Raji (cell line): ENCODE measurements around the gene KMO.

Experiments used
- POLR2A ChIP-seq: IDR thresholded peaks from 2 replicates; pipeline ENCODE4 v1.6.1; 2011; ENCODE audit warnings: low read depth, low read length, control low read depth; ENCODE audit not compliant: insufficient read depth

Gene KMO

GRCh38 chr1:241560146-241560848, 28.1 kb downstream of the KMO start:
- no peak for TF ChIP-seq POLR2A

DNA sequence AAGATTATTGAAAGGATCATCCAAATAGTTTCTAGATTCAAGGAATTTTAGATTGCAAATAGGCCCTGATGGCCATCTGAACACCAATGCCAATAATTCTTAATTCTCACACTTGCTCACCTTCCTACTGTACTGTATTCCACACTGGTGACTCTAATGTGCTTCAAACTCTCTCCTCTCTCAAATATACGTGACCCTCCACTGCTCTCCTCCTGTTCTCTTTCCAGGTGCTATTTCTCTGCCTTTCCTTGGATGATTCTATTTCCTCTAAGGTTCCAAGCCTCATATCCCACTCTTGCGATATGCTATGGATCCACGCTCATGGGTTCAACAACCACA, 28.6 kb downstream of the KMO start:
- no peak for TF ChIP-seq POLR2A

DNA sequence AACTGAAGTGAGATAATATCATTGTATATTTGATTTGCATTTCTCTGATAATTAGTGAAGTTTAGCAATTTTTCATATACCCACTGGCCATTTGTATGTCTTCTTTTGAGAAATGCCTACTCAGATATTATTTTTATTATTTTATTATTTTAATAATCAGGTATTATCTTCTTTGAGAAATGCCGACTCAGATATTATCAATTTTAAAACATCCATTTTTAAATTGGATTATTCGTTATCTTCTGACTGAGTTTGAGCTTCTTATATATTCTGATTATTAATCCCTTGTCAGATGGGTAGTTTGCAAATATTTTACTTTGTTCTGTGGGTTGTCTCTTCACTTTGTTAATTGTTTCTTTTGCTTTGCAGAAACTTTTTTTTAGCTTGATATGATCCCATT, 37.7 kb downstream of the KMO start:
- TF ChIP-seq POLR2A = no peak

DNA sequence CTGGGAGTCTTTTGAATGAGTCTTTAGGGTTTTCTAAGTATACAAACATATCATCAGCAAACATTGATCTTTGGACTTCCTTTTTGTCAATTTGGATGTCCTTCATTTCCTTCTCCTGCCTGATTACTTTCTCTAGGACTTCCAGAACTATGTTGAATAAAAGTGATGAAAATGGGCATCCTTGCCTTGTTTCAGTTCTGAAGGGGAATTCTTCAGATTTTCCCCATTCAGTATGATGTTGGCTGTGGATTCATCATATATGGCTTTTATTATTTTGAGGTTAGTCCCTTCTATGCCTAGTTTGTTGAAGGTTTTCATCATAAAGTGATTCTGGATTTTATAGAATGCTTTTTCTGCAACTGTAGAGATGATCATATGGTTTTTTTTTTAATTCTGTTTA, 42.0 kb downstream of the KMO start:
- no peak for TF ChIP-seq POLR2A

- TF ChIP-seq POLR2A = no peak
Measured at GRCh38 chr1:241579434-241579833, 47.3 kb downstream of the KMO start.

DNA sequence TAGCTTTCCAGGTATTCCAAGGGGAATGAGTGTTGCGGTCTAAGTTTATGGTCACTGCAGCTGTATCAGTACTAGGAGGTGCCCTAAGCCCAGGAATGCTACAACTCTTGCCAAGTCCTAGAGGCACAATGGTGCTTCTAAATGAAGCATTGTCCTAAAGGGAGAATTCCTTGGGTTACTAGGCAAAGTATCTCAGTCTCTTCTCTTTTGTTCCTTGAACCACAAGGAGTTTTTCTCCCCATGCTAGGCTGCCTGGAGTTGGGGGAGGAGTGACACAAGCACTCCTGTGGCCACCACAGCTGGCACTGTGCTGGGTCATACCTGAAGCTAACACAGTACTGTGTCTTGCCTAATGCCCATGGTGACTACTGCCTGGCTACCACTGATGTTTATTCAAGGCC, 50.7 kb downstream of the KMO start:
- no peak for TF ChIP-seq POLR2A

- no peak for TF ChIP-seq POLR2A
Measured at GRCh38 chr1:241586905-241587512, 54.8 kb downstream of the KMO start.

GRCh38 chr1:241589521-241589920, 57.3 kb downstream of the KMO start:
- no peak for TF ChIP-seq POLR2A

- no peak for TF ChIP-seq POLR2A
Measured at GRCh38 chr1:241590719-241591118, 58.5 kb downstream of the KMO start.

- TF ChIP-seq POLR2A = no peak
Measured at GRCh38 chr1:241591317-241591716, 59.1 kb downstream of the KMO start.

DNA sequence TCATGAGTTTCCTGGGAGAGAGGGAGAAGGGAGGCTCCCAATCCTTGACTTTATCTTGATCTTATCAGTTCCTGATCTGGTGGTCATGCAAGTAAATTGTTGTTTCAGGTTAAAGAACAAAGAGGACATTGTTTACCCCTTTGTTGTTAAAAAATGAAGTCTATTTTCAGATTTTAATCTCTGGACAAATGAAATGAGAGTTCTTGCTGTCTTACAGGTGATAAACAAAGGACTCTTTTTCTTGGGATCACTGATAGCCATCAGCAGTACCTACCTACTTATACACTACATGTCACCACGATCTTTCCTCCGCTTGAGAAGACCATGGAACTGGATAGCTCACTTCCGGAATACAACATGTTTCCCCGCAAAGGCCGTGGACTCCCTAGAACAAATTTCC, 59.6 kb downstream of the KMO start:
- TF ChIP-seq POLR2A = no peak

DNA sequence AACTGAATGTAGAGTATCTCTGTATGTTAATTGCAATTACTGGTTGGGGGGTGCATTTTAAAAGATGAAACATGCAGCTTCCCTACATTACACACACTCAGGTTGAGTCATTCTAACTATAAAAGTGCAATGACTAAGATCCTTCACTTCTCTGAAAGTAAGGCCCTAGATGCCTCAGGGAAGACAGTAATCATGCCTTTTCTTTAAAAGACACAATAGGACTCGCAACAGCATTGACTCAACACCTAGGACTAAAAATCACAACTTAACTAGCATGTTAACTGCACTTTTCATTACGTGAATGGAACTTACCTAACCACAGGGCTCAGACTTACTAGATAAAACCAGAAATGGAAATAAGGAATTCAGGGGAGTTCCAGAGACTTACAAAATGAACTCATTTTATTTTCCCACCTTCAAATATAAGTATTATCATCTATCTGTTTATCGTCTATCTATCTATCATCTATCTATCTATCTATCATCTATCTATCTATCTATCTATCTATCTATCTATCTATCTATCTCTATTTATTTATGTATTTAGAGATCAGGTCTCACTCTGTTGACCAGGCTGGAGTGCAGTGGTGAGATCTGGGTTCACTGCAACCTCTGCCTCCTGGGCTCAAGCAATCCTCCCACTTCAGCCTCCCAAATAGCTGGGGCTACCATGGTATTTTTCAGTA, 60.2 kb downstream of the KMO start:
- no peak for TF ChIP-seq POLR2A

DNA sequence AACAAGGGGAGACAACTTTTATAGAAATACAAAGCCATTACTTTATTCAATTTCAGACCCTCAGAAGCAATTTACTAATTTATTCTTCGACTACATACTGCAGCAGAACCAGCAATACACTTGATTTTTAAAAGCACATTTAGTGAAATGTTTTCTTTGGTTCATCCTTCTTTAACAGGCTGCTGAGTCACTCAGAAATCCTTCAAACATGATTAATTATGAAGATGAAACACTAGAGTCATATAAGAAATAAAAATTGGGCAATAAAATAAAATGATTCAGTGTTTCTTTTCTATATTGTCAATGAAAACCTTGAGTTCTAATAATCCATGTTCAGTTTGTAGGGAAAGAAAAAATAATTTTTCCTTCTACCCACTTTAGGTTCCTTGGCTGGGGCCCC, 61.0 kb downstream of the KMO start:
- no peak for TF ChIP-seq POLR2A

DNA sequence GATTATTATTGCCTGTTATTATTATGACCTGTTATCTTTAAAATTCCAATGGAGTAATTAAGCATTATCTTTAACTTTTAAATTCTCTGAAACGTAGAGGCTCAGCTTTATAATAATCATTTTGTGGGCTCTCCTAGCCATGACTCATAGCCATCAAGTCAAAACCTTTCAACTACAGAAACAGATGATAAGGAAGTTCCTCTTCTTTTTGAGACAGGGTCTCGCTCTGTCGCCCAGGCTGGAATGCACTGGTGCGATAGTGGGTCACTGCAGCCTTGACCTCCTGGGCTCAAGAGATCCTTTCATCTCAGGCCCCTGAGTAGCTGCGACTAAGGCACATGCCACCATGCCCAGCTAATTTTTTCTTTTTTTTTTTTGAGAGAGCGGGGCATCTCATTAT, 64.5 kb downstream of the KMO start:
- no peak for TF ChIP-seq POLR2A

DNA sequence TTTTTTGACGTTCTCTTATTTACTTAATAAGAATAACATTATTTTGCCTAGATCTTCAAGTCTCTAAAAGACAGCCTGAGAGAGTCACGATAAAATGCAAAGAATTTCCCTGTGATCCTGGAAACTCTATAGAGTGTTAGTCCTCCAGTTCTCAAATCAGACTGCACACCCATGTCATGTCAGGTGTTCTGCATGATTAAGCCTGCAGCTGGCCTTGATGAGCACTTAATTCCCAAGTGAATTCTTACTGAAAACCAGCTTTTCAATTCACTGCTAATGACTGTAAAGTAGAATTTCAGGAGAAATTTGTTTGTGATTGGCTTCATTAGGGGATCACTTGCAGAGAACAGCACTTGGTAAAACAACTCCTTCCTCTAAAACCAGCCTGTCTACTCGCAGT, 66.1 kb downstream of the KMO start:
- no peak for TF ChIP-seq POLR2A

GRCh38 chr1:241600496-241600901, 68.3 kb downstream of the KMO start:
- no peak for TF ChIP-seq POLR2A
